GM18511 (cell line): ENCODE results near the gene ZNF597.
A peak's percentile ranks its signal among the peaks of the same experiment; 100 is the strongest.

Experiments
- ATAC-seq: cut with Tn5 transposase; IDR thresholded peaks from one replicate; pipeline ENCODE4 v1.9.1; 2021; ENCODE audit warnings: mild to moderate bottlenecking, moderate library complexity; ENCODE audit not compliant: unreplicated experiment

The ZNF597 gene

DNA sequence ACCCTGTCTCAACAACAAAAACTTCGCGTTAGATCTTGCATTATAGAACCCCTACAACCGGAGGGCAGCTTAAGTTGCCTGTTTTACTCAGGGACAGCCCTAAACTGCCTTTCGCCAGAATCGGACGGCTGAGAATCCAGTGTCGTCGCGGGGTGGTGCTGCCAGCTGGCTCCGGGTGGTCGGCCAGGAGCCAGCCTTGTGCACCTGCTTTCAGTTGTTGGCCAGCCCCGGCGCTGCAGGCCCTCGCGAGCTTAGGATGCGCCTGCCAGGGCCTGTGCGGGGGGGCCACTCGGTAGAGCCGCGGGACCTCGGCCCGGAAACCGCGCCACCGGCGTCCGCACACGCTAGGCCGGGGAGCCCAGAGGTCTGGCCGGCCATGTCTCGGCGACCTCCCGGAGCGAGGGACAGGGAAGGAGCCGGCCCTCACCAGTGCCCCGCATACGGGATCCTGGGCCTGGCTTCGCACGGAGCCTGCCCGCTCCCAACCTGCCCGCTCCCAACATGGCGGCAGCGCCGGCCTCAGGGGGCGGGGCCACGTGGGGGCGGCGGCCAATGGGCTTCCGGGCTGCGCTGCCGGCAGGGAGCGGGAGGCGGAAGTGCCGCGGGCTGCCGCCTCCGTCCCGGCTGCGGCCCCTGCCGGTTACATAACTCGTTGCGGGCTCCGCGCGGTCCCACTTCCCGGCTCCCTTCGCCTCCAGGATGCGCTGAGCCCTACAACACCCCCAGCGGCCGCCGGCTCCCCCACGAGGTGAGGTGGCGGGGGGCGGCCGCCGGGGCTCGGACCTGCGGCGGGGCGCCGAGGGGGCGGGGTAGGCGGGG is 14.3 kb upstream of the ZNF597 start:
- peak; percentile 78 for ATAC-seq

- no peak for ATAC-seq
These were observed 11.4 kb upstream of the ZNF597 start for GRCh38 chr16:3454631-3455147.

- no peak for ATAC-seq
These were observed 10.8 kb upstream of the ZNF597 start for GRCh38 chr16:3454093-3454492.

DNA sequence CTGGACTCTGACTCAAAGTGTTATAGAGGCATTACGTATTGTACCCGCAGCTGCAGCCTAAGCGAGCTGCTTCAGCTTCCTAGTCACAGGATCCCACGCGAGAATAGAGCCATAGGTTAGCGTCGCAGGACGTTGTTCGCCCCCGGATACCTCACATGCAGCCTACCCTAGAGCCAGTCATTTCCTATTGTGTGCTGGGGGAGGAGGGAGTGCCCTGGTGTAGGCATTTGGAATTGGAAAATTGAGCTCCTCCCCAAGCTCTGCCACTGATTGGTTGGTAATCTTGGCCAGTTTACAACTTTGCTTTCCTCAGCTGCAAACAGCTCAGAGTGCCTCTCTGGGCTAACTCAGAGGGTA is 706 bp upstream of the ZNF597 start:
- peak; percentile 24 for ATAC-seq

DNA sequence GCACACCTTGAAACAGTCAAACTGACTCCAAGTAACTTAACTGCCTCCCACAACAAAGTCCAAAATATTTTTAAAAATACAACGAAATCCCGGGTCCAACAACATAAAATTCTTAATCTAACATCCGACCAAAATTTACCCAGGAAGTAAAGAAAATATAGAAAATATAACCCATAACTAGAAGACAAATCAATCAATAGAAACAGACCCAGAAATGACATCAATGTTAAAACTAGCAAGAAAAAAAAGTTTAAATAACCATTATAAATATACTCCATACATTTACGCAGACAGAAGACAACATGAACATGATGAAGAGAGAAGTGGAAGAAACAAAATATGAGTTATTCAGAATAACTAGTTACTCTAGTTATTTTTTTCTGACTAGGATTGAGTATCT is 3.7 kb downstream of the ZNF597 start:
- no peak for ATAC-seq

DNA sequence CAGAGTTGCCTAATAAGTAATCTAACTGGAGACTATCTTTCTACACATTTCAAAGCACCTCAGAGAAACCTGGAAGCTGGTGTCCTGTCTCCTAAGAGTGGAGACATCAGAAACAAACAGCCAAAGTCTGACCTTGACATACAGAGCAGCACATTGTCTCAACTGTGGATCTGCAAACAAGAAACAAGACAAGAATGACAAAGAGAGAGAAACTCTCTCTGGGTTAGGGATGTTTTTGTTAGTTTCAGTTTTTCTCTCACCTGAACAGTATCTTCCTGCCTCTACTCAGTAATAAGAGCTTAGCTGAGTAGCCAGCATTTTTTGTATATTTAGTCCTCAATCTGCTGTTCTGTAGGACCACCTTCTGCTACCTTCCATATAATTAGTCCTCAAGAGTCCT is 8.9 kb downstream of the ZNF597 start:
- ATAC-seq = no peak

DNA sequence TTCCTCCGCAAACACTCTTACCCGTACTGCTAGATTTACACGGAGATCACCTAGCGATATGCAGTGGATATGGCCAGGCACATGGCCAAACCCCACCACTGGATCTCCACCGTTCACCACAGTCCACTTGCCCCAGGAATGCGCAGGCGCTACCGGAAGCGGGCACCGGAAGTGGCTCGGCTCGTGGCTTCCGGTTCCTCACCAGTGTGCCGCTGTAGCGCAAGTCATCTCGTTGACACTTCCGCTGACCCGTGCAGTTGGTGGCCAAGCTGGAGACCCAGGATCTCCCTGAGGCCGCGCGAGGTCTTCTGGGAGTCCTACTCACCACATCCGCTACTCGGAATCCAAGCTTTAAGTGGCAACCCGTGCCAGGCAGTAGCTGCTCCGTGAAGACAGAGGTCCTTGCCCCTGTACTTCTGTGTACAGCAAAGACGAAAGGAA is 11.5 kb downstream of the ZNF597 start:
- ATAC-seq = no peak

DNA sequence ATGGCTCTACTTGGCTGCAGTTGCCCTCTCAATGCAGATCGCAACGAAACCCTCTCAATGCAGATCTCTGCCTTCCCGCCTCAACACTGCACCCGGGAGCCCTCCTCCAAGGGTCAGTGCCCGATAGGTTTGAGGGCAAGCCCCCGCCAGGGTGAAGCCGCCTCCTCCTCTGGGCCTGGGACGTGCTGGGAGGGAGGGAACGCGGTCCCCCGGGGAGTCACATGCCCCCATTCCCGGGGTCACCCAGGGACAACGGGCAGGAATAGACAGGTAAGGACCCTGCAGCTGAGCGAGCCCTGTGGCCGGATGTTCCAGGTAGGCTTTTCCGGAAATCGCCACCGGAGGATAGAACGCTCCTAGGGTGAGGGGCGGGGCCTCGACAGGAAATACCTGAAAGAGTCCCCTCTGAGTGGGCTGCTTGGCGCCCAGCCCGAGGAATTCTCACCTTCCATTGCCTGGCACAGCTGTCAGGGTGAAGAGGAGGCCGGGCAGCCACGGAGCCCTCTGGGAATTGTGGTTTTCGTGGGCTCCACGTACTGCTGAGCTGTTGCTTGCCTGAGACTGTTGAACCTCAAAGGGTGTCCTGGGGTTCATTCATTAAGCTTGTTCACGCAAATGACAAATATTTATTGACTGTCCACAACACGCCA is 29.4 kb downstream of the ZNF597 start:
- ATAC-seq = no peak

GRCh38 chr16:3408561-3409197 is 34.6 kb downstream of the ZNF597 start:
- ATAC-seq = no peak

DNA sequence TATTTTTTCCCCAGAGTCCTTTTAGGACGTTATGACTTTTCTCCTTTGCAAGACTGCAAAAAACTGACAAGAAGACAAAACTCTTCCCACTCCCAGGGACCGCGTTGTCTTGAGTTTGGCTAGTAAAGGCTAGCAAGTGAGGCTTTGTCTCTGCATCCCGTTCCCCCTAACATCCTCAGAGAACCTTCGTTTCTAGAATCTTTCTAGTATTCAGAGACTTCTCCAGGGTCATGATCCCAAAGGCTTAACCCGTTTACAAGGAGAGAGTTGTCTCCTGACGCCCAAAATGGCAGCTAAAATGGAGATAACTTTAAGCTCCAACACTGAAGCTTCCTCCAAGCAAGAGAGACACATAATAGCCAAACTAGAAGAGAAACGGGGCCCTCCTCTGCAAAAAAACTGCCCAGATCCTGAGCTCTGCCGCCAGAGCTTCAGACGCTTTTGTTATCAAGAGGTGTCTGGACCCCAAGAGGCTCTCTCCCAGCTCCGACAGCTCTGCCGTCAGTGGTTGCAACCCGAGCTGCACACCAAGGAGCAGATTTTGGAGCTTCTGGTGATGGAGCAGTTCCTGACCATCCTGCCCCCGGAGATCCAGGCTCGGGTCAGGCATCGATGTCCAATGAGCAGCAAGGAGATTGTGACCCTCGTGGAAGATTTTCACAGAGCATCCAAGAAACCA is 41.4 kb downstream of the ZNF597 start:
- ATAC-seq = no peak

DNA sequence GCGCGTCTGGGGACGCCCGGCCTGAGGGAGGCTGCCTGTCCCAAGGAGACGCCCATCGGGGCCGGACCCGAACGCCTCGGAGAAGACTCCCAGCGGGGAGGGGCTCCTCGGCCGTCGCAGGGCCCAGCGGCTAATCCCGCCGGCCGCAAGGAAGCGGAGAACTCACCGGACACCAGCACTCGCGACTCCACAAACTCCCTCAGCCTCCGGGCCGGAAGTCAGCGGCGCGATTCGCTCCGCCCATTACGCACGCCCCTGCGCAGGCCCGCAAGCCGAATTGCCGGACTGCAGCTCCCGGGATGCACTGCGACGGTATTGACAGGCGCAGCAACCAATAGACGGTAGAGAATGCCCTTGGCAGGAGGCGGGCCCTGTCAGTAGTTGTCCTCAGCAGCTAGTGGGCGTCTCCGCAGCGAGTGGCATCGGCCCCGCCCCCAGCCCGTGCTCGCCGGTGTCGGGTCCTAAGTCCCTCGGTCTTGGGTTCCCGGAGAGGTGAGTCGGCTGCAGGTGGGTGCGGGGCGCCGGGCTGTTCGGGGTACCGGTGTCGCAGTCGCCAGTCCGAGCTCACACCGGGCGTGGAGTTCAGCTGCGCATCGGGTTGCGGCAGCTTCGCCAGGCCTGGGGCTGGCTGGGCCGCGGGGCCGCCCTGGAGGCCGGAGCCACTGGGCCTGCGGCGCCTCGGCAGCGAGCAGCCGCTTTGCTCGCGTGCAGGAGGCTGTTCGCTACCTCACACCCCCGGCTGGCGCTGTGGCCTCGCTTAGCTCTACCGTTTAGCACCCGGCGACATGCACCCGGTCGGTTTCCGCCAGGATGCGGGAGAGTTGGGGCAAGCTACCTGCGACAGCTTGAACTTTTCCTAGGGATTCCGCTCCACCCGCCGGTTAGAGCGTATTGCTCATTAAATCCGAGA is 42.3 kb downstream of the ZNF597 start, which contains the start of the genes ZNF174 and ZSCAN32:
Gene ZNF174 (plus strand): TSS at position 437 of the 910 bp plus-strand sequence. CDS start 790 bp downstream, outside the sequence.
Gene ZSCAN32 (minus strand): TSS at position 226 of the 910 bp plus-strand sequence. CDS start 3,447 bp downstream, outside the sequence.
- peak; percentile 98 for ATAC-seq

- ATAC-seq = no peak
These were observed 42.9 kb downstream of the ZNF597 start for GRCh38 chr16:3400446-3400778.

DNA sequence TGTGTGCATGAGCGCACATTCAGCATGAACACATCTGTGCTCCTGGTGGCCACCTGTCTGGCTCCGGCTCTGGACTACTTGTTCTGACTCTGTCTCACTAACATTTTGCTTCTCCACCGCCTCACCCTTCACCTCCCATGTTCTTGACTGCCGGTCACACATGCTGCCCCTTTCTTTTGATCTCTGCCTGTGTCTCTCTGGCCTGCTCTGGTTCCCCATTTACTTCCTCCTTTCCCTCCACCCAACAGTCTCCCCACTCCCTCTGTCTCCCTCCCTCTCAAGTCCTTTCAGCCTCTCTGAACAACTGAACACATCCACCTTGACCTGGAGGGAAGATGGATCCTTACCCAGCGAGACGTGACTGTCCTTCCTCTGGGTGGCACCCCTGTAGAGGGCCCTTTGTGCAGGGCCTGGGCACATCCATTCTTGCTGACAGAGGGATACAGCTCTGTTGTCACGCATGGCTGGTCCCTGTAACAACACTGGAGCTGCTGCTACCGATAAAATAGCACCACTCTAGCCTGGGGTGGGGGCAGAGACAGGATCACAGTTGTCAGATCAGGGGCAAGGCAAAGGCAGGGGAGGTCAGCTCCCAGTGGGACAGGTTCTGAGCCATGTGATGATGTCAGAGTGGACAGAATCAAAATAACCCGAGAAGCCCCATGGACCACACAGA is 53.5 kb downstream of the ZNF597 start:
- ATAC-seq = no peak

- ATAC-seq = no peak
These were observed 55.0 kb downstream of the ZNF597 start for GRCh38 chr16:3388325-3388724.

- ATAC-seq = no peak
These were observed 60.3 kb downstream of the ZNF597 start for GRCh38 chr16:3383045-3383448.
